ENCODE data around the gene FBXL5.
"Not testable (repeated sequence)": the region's sequence is repeated elsewhere in the genome, so short reads cannot be mapped to it uniquely, and the experiment has no call there.

Gene FBXL5

DNA sequence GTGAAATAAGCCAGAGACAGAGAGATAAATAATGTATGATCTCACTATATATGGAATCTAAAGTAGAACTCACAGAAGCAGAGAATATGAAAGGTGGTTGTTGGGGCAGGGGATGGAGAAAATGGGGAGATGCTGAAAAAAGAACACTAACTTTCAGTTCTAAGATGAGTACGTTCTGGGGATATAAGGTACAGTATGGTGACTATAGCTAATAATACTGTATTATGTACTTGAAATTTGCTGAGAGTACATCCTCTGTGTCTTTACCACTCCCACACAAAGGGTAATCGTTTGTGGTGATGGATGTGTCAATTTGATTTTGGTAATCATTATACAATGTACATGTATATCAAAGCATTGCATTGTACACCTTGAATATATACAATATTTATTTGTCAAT, 6.6 kb downstream of the FBXL5 start:
- no peak for DNase-seq

DNA sequence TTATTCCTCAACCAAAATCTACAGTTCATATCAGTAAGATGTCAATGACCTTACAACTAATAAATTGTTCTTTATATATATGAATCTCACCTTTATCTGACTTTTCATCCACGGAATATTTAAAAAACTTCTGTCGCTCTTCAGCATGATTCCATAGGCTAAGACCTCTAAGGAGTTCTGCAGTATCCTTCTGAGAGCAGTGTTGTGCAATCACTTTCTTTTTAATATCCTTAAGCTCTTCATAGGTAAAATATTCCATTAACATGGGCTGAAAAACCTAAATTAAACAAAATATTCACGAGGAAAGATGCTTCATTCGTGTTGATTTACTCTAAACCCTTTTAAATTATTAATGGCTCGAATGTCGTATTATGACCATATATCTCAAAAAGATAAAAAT, 16.7 kb downstream of the FBXL5 start:
- no peak for DNase-seq

DNA sequence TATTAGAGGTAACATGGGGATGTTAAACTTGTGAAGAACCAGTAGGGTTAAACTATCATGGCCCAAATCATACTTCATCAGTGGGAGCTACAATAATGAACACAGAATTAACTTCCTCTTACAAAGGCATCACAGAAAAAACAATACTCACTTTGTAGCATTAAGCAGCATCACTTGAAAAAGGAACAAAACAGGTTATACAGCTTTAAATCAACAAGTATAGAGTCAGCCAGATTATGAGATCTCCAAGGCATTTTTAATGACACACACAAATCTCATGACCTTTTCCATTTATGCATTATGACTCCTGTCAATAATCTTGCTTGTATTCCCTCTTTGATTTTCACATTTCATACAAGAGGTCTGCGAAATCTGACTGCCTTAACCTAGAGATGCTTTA, 18.3 kb downstream of the FBXL5 start:
- no peak for DNase-seq

DNA sequence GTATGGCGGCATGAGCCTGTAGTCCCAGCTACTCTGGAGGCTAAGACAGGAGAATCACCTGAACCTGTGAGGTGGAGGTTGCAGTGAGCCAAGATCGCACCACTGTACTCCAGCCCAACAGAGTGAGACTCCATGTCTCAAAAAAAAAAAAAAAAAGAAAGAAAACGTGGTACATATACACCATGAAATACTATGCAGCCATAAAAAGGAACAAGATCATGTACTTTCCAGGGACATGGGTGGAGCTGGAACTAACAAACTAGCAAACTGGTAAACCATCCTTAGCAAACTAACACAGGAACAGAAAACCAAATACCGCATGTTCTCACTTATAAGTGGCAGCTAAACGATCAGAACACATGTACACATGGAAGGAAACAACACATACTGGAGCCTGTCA, 37.8 kb downstream of the FBXL5 start:
- not testable (repeated sequence) for DNase-seq

DNA sequence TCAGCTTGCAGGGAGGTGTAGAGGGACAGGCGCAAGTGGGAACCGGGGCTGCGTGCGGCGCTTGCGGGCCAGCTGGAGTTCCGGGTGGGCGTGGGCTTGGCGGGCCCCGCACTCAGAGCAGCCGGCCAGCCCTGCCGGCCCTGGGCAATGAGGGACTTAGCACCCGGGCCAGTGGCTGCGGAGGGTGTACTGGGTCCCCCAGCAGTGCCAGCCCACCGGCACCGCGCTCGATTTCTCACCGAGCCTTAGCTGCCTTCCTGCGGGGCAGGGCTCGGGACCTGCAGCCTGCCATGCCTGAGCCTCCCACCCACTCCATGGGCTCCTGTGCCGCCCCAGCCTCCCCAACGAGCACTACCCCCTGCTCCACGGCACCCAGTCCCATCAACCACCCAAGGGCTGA, 40.3 kb downstream of the FBXL5 start:
- DNase-seq, result not testable (repeated sequence)

DNA sequence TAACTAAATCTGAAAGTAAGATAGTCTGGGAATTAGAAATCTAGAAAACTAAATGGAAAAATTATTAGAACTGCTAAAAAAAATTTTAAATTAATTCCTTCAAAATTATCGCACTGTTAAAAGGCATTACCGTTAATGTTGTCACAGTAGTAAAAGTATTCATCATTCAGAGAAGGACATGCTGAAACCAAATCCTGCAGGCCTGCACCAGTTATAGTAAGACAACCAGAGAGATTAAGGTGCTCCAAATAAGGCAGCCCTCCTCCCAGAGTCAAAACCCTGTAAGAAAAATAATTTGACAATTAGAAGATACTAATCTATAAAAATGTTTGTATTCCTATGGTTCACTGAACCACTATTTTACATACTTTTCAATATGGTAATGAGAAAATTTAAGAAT, 43.0 kb downstream of the FBXL5 start:
- DNase-seq, result no peak

DNA sequence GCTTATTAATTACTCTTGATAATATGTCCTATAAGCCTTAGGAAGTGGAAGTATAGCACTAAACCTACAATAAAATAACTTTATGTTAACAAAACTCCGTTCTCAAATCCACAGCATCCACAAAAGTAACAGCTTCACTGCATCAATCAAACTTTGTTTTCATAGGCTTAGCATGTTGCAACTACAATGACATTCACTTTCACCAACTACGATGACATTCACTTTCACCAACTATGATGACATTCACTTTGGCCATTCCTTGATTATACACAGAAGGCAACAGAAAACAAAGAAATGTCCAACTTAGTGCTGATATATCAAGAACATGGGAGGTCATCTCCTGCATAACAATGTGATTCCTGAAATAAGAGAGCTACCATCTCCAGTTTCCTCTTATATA, 44.3 kb downstream of the FBXL5 start:
- DNase-seq, result no peak

DNA sequence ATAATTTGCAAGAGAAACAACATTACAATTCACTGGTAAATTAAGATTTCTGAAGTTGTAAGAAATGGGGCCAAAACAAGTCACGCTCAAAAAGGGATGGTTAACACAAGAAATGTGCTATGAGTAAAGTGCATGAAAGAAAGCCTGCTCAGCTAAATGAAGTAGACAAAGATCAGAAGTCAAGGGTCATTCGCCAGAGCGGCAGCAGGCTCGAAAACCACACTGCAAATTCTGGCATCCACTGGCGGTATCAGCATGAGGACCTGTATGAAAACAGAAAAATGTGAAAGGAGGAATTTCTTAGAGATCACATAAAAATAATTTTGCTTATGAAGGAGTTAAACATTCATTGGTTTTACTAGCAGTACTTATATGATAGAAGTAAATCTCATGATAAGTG, 49.6 kb downstream of the FBXL5 start:
- no peak for DNase-seq

DNA sequence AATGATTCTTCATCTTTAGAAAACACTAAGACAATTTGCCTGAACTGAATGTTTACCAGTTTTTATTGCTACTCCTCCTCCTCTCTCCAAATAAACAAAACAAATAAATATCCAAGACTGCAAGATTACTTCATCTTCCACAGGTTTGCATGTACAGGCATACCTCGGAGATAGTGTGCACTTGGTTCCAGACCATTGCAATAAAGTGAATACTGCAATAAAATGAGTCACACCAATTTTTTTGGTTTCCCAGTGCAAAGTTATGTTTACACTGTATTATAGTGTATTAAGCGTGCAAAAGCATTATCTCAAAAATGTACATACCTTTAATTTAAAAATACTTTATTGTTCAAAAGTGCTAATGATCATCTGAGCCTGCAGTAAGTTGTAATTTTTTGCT, 53.3 kb downstream of the FBXL5 start:
- DNase-seq, result no peak

DNA sequence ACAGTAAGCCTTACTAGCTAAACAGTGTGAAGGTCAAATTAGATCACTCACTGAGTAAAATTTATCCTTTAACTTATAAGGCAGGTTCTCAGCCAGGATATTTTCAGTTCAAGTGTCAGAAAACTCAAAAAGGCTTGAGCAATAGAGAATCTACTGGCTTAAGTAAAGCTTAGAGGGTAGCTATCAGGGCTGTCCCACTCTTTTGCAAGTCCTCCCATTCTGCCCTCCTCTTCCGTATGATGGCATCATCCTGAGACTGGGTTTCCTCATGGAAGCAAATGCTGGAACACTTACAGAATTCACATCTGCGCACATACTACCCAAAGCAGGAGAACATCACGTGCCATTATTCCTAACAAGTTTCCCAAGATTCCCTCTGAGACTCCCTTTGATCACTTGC, 55.0 kb downstream of the FBXL5 start:
- no peak for DNase-seq

DNA sequence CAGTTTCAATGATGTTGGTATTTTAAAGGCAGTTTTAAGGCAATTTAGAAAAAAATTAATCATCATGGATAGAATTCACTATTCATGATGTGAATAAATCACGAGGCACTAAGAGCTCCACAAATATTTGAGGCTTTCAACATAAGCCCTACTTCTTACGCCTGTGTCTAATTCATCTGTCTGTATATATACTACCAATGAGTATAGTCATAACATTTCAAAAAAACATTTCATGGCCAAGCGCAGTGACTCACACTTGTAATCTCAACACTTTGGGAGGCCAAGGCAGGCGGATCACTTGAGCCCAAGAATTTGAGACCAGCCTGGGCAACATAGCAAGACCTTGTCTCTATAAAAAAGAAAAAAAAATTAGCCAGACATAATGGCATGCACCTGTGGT, 56.5 kb downstream of the FBXL5 start:
- DNase-seq, result no peak

DNA sequence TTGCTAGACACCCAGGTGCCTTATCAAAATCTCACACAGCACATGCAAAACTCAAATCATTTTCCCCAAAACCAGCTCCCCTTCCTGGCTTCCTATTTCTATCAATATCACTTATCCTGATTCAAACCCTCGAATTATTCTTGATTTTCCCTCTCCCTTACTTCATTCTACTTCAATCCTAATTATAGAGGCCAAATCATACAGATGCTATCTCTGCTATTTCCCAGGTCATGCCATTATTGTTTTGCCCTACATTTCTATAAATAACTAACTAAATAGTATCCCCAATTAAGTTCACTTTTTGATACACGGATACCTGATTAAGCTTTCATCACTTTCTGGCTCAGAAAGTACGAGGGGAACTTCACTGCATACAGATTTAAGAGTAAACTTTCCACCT, 62.4 kb downstream of the FBXL5 start:
- DNase-seq, result no peak

DNA sequence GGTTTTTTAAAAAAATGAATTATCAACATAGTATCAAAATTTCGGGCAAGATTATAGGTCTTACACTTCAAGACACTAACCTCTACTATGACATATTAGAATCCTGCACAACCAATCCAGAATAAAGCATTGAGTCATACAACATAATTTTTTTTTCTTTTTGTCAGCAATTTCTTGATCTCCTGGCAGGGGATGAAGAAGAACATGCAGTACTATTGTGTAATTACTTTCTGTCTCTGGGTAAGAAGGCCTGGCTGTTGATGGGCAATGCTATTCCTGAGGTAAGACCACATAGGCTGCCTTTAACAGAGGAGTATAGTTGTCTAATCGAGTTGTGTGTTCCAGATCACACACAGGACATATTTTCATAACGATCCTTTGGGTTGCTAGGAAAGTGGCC, 67.5 kb downstream of the FBXL5 start:
- no peak for DNase-seq

DNA sequence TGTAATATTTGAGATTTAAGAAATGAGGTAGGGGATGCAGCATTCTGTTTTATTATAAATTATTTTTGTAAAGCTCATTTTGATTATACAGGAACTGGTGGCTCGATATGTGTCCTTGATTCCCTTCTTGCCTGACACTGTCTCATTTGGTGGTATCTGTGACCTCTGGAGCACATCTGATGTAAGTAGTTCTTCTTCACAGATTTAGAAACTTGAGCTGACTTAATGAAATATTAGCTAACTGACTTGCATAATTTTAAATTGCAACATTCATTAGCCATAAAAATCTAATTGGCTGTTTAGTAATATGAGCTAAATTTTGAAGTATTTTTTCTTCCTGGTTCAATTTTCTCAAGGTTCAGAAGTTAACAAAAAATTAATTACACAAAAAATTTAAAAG, 69.1 kb downstream of the FBXL5 start:
- DNase-seq, result peak in 1 of 2 experiments; percentile 16

DNA sequence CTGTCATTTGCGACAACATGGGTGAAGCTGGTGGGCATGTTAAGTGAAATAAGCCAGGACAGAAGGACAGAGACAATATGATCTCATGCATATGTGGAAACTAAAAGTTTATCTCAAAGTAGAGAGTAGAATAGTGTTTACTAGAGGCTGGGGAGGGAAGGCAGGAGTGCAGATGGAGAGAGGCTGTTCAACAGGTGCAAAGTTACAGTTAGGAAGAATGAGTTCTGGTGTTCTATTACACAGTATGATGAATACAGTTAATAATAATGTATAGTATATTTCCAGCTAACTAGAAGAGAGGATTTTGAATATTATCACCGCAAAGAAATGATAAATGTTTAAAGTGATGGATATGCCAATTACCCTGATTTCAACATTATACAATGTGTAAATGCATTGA, 69.8 kb downstream of the FBXL5 start:
- DNase-seq, result no peak

DNA sequence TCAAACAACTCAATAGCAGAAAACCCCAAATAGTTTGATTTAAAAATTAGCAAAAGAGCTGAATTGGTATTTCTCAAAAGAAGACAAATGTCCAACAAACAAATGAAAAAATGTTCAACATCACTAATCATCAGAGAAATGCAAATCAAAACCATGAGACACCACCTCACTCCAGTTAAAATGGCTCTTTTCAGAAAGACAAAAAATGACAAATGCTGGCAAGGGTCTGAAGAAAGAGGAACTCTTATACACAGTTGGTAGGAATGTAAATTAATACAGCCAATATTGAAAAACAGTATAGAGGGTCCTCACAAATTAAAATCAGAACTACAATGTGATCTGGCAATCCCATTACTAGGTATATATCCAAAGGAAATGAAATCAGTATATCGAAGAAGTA, 70.4 kb downstream of the FBXL5 start:
- DNase-seq, result no peak

DNA sequence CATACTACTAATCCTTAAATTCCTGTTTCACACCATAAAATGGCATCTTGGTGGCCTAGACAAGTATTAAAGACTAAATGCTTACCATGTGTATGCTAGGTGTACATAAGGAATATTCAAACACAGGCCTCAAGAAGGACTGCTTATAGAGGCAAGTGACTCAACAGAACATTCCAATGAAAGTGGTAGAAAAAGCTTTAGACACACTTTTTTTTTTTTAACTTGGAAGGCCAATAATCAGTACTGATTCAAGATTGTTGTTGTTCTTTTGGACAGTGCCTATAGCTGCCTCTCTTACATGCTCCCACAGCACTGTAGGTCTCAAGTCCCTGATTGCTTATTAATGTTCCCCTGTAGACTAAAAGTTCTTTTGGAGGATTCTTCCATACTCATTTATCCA, 77.6 kb downstream of the FBXL5 start:
- DNase-seq, result no peak

DNA sequence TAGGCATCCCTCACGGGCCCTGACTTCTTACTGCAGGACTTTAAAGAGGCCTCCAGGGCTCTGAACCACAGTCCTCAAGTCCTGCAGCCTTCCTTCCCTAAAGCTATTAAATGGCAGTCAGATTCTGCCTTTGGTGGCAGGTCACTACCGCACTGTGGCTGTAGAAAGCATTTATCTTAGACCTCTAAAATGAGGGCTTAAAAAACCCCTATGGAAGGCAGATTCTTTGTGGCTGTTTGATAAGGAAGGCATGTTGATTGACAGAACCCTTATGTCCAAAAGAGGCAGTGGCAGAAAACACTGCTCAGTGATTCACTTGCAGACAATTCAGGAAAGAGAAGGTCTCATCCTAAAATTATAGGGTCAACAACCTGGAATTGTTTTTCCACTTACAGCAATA, 79.2 kb downstream of the FBXL5 start:
- DNase-seq, result no peak

DNA sequence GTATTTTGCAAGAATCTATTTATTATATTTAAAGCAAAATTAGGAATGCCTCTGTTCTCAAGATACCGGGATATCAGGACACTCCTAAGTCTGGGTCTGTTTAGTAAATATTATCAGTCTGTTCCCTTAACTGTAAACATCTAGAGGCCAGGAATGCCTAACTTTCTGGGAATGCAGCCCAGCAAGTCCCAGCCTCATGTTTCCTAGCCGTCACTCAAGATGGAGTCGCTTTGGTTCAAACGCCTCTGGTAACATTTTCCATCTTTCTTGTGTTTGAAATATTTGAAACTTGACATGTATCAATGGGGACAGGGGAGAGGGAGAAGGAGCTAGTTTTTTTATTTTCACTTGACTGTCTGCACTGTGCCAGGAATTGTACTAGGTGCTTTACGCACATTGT, 85.4 kb downstream of the FBXL5 start:
- DNase-seq, result no peak

DNA sequence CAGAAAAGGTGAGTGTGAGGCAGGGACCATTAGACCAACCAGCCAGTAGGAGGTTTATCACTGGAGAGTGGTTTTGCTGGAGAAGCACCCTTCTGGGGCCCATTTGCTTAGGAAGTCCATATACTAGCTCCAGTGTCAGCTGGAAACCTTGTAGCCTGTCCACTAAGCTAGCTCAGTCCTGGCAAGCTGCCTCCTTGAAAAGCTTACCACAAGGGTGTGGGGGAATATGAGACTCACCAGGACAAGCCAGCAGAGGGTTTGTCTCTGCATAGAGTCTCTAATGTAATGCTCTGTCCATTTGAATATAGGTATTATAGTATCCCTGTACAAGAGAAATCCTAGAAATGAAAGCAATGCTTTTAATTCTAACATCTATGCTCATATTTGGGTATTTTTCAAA, 86.3 kb downstream of the FBXL5 start:
- DNase-seq, result no peak

DNA sequence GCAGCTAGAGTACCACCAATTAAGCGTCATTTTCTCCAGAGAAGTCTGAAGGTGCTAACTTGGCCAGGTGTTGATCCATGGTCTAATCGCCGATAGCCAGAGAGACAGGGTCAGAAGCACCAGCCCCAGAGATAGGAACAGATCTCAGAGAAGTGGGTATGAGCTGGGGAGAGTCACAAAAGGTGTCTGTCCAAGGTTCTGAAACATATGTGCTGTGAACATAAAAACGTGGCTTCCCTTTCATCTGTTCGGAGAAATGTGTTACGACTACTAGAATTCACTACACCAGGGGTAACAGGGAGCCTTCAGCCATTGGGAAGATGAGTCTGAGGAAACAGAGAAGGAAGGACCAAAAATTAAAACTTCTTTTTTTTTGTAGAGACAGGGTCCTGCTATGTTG, 91.3 kb downstream of the FBXL5 start:
- no peak for DNase-seq

DNA sequence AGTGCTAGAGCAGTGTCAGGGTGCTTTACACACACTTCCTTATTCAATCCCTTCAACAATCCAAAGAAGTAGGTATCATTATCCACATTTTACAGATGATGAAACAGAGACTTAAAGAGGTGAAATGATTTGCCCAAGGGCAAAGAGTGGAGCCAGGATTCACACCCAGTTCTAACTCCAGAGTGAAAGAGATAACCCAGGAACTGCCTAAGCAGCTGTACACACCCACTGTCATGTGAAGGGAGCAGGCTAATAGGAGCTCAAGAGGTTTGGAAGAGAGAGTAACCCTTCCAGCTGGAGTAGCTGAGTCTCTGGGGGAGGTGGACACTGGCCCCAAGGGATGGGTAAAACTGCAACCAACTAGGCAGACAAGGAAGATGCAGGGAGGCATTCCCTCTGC, 92.5 kb downstream of the FBXL5 start:
- no peak for DNase-seq

DNA sequence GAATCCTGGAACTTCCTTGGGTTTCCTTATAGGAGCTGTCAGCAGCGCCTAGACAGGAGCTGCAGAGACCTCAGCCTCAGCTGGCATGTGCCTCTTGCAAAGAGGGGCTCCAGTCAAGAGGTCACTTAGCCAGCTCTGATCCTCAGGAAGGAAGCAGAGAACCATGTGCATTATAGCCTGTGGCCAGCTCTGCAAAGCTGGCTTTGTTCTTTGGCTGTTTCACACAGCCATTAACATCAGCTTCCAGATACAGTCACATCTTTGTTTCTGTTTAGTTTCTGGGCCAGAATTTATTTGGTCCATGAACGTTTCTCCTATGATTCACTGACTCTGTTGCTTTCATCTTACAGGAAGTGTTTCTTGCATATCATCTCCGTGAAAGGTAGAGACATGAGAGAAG, 93.0 kb downstream of the FBXL5 start:
- DNase-seq, result no peak

DNA sequence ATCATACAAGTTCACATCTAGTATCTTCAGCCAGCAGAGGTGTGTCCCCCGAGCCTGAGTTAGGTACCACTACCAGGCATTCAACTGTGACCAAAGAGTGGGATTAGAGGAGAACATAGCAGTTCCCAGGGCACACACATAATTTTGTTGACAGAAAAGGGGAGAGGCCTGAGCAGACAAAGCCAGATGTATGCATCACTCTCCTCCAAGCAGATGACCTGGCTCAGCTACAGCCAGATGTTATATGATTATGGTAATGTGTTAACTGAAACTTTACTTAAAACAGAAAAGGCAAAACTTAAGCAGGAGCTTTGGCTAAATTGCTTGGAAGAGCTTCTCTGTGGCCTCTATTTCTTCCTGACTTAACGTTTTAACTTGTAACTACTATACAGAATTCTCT, 96.6 kb downstream of the FBXL5 start:
- no peak for DNase-seq

DNA sequence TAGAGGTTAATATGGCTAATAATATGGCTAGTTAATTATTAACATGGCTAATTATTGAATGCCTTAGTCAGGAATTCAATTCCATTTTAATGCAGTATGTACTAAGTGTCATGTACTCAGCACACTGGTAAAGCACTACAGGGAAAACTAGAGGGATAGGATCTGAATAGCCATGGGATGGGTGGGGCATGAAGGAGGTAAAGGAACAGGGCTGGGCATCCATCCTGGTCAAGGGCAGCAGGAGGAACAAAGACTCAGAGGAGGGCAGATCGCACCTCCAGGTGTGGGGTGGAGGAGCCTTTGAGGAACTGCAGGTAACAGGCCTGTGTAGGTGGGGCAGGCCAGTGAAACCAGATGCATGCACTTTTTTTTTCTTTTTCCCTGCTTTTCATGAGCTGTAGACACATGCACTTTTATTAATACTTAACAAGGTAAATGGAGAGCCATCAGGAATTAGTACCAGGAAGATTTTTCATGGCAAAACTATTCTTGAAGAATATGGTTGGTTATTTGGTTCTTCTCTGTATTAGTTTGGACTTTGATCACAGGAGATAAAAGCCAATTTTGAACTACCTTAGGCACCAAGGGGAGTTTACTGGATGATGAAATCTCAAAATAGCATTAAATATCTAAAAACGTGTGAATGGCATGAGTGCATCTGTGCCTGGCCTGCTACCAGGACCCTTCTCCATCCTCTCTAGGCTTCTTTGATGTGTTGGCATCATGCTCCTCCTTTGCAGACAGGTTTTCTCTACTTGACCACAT, 97.2 kb downstream of the FBXL5 start:
- DNase-seq, result no peak
